ENCODE data around the gene CIC. TPM values are rescaled to one million over a fixed set of nuclear protein-coding genes. Genes with fewer than 3 reads are reported as not detected.

CIC gene
- total and polyA plus RNA-seq, 2 of the 13 experiments (the other 11 are each of a cell fraction or from before 2014, with no cell fraction given): 5.9 to 8.0 TPM

GRCh38 chr19:42283188-42284065 lies 14.4 kb downstream of the CIC start (continued):
- no peak for TF ChIP-seq KIAA2018 (CRISPR knock-in tag; IDR thresholded peaks at IDR 0.05; ENCODE audit: borderline replicate concordance)
- TF ChIP-seq, protein P1, sequence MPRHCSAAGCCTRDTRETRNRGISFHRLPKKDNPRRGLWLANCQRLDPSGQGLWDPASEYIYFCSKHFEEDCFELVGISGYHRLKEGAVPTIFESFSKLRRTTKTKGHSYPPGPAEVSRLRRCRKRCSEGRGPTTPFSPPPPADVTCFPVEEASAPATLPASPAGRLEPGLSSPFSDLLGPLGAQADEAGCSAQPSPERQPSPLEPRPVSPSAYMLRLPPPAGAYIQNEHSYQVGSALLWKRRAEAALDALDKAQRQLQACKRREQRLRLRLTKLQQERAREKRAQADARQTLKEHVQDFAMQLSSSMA (CRISPR knock-in tag; IDR thresholded peaks at IDR 0.05): no peak
- no peak for TF ChIP-seq KLF16 (CRISPR knock-in tag; IDR thresholded peaks at IDR 0.05)
- TF ChIP-seq, protein P2, sequence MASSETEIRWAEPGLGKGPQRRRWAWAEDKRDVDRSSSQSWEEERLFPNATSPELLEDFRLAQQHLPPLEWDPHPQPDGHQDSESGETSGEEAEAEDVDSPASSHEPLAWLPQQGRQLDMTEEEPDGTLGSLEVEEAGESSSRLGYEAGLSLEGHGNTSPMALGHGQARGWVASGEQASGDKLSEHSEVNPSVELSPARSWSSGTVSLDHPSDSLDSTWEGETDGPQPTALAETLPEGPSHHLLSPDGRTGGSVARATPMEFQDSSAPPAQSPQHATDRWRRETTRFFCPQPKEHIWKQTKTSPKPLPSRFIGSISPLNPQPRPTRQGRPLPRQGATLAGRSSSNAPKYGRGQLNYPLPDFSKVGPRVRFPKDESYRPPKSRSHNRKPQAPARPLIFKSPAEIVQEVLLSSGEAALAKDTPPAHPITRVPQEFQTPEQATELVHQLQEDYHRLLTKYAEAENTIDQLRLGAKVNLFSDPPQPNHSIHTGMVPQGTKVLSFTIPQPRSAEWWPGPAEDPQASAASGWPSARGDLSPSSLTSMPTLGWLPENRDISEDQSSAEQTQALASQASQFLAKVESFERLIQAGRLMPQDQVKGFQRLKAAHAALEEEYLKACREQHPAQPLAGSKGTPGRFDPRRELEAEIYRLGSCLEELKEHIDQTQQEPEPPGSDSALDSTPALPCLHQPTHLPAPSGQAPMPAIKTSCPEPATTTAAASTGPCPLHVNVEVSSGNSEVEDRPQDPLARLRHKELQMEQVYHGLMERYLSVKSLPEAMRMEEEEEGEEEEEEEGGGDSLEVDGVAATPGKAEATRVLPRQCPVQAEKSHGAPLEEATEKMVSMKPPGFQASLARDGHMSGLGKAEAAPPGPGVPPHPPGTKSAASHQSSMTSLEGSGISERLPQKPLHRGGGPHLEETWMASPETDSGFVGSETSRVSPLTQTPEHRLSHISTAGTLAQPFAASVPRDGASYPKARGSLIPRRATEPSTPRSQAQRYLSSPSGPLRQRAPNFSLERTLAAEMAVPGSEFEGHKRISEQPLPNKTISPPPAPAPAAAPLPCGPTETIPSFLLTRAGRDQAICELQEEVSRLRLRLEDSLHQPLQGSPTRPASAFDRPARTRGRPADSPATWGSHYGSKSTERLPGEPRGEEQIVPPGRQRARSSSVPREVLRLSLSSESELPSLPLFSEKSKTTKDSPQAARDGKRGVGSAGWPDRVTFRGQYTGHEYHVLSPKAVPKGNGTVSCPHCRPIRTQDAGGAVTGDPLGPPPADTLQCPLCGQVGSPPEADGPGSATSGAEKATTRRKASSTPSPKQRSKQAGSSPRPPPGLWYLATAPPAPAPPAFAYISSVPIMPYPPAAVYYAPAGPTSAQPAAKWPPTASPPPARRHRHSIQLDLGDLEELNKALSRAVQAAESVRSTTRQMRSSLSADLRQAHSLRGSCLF (CRISPR knock-in tag; IDR thresholded peaks at IDR 0.05; ENCODE audit: borderline replicate concordance): no peak
- no peak for TF ChIP-seq USF2 (IDR thresholded peaks at IDR 0.05; ENCODE audit: low read depth, low read length)
- no peak for TF ChIP-seq USF2 (CRISPR knock-in tag; IDR thresholded peaks at IDR 0.05; ENCODE audit: borderline replicate concordance)
- no peak for TF ChIP-seq PRPF4 (IDR thresholded peaks at IDR 0.05; ENCODE audit: low read depth, low read length, poor library complexity, severe bottlenecking)
- TF ChIP-seq, protein P3, sequence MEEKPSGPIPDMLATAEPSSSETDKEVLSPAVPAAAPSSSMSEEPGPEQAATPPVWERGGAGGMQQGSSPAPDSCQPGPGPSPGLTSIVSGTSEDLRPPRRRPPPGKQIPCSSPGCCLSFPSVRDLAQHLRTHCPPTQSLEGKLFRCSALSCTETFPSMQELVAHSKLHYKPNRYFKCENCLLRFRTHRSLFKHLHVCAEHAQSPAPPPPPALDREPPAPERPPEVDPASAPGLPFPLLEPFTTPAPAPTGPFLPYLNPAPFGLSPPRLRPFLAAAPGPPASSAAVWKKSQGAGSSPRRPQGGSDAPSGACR (CRISPR knock-in tag; IDR thresholded peaks at IDR 0.05): peak; percentile 33; the same call in 1 of the 2 replicates
- no peak for TF ChIP-seq FOXJ3 (CRISPR knock-in tag; IDR thresholded peaks at IDR 0.05; ENCODE audit: borderline replicate concordance)
